SH-SY5Y (cell line): ENCODE measurements around the gene AP3M1.

Experiments
- GATA2 ChIP-seq: IDR thresholded peaks from 2 replicates; pipeline ENCODE4 v1.6.1; 2011; ENCODE audit warnings: mild to moderate bottlenecking, low read depth, low read length
- GATA3 ChIP-seq: IDR thresholded peaks from 2 replicates; pipeline ENCODE4 v1.6.1; 2011; ENCODE audit warnings: low read depth, mild to moderate bottlenecking, low read length, moderate library complexity

DNA sequence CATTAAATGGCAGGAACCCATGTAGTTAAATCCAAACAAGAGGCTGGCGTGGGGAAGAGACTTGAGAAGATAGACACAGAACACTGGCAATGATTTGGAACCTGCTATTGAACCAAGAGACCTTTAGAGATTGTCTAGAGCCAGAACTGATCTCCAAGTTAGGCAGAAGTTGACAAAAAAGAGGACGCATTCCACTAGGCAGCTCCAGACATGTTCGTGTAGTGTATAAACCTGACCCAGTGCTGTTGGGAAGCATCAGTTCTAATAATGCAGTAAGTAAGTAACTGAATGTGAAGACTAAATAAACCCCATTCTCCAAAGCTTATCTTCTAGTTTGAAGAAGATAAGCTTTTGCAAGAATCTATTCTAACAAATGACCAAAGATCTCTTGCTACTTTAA lies 50.8 kb downstream of the AP3M1 start:
- TF ChIP-seq GATA2 (no peak), GATA3 (no peak)
